Mucosa of stomach (tissue), 1 donor: ENCODE measurements around the gene MARCHF3.
"Not testable (repeated sequence)": the region's sequence is repeated elsewhere in the genome, so short reads cannot be mapped to it uniquely, and the experiment has no call there.

Source experiments
- H3K27me3 ChIP-seq: one replicate; pipeline ENCODE4 v1.7.0; 2013; ENCODE audit warnings: mild to moderate bottlenecking, low read length; ENCODE audit not compliant: control insufficient read depth, insufficient read depth
- H3K36me3 ChIP-seq: one replicate; pipeline ENCODE4 v1.7.0; 2013; ENCODE audit warnings: low read length; ENCODE audit not compliant: control insufficient read depth, insufficient read depth
- H3K4me1 ChIP-seq: one replicate; pipeline ENCODE4 v1.7.0; 2013; ENCODE audit warnings: mild to moderate bottlenecking, low read length; ENCODE audit not compliant: control insufficient read depth, insufficient read depth
- H3K4me3 ChIP-seq: one replicate; pipeline ENCODE4 v1.7.0; 2013; ENCODE audit warnings: low read length
- H3K9ac ChIP-seq: one replicate; pipeline ENCODE4 v1.7.0; 2013; ENCODE audit warnings: mild to moderate bottlenecking, low read length, moderate library complexity
- H3K9me3 ChIP-seq: one replicate; pipeline ENCODE4 v1.7.0; 2013; ENCODE audit warnings: mild to moderate bottlenecking, low read length, moderate library complexity; ENCODE audit not compliant: control insufficient read depth
- donor health status: Pancreatic carcinoma.

MARCHF3 gene

GRCh38 chr5:126852091-126852571 is 178.2 kb downstream of the MARCHF3 start:
- H3K4me1 ChIP-seq, result no peaks in the 10 kb centered on the region
- H3K27me3 ChIP-seq, result no peaks in the 10 kb centered on the region
- no peak overlapping the region for H3K9ac ChIP-seq
- no peaks in the 10 kb centered on the region for H3K9me3 ChIP-seq
- H3K36me3 ChIP-seq, result no peaks in the 10 kb centered on the region
- H3K4me3 ChIP-seq, result no peak overlapping the region

- H3K4me3 ChIP-seq, result no peak overlapping the region
- no peak overlapping the region for H3K9ac ChIP-seq
- no peaks in the 10 kb centered on the region for H3K27me3 ChIP-seq
- no peaks in the 10 kb centered on the region for H3K4me1 ChIP-seq
- H3K9me3 ChIP-seq, result no peaks in the 10 kb centered on the region
- H3K36me3 ChIP-seq, result no peaks in the 10 kb centered on the region
Observed at GRCh38 chr5:126851501-126852011, 178.8 kb downstream of the MARCHF3 start.

DNA sequence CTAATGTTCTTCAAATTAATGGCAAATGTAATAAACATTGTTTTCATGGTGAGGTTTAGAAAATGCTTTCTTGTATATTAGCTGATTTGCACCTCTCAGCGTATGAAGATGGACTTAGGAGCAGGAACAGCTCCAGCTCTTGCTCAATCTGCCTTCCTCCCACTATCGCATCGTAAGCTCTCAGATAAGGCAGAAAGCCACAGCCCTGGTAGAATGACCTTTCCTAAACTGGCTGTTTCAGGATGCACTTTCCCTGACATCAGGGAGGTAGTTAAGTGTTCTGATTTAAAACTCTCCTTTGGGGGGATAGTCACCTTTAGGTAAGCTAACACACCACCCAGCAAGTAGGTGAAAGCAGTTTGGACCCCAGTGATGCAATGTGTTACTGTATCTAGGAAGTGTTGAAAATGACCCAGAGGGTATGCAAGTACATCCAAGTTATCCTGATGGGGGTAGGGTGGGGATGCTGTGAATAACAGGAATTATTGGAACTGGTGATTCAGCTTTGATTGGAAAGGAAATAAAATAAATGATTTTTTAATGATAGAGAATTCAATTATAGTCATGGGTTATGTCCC is 181.2 kb downstream of the MARCHF3 start:
- H3K9ac ChIP-seq, result no peak overlapping the region
- no peaks in the 10 kb centered on the region for H3K4me1 ChIP-seq
- no peaks in the 10 kb centered on the region for H3K36me3 ChIP-seq
- no peaks in the 10 kb centered on the region for H3K9me3 ChIP-seq
- H3K4me3 ChIP-seq, result no peak overlapping the region
- no peaks in the 10 kb centered on the region for H3K27me3 ChIP-seq

DNA sequence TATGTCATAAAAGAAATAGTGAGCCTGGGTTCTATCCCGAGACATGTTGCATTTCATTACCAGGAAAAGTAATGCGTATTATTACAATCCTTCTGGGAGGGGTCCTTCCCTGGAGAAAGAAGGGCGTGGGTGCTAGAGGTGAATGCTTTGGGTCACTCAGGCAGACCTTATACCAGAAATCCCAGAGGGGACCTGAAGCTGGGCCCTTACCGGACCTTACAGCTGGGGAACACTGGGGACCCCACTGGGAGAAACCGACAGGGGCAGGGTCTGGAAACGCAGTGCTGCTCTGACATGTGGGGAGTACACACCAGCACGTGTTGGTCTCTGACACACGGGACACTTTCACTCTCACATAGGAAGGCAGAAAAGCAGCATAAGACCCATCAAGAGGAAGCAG is 182.1 kb downstream of the MARCHF3 start:
- Histone ChIP-seq H3K9ac (no peak overlapping the region), H3K36me3 (no peaks in the 10 kb centered on the region), H3K9me3 (no peaks in the 10 kb centered on the region), H3K4me1 (no peaks in the 10 kb centered on the region), H3K4me3 (no peak overlapping the region), H3K27me3 (no peaks in the 10 kb centered on the region)

DNA sequence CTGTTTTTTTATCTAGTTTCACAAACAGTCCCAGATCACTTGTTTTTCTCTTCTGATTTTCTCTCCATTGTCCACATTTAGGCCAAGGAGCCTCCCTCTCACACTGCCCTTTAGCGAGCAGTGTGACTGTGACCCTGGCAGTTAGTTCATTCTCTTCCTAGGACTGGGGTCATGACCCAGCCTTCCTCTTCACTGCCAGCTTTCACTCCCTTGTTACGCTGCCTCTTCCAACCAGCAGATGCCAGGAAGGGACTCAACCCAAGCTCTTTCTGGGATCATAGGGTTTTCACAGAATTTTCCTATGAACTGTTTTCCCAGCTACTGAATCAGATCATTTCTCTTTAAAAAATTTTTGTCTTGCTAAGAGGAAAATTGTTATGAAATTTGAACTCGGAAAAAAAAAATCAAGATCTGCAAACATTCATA is 182.5 kb downstream of the MARCHF3 start:
- H3K27me3 ChIP-seq, result no peaks in the 10 kb centered on the region
- no peaks in the 10 kb centered on the region for H3K9me3 ChIP-seq
- no peak overlapping the region for H3K4me3 ChIP-seq
- no peaks in the 10 kb centered on the region for H3K36me3 ChIP-seq
- H3K9ac ChIP-seq, result no peak overlapping the region
- no peaks in the 10 kb centered on the region for H3K4me1 ChIP-seq

DNA sequence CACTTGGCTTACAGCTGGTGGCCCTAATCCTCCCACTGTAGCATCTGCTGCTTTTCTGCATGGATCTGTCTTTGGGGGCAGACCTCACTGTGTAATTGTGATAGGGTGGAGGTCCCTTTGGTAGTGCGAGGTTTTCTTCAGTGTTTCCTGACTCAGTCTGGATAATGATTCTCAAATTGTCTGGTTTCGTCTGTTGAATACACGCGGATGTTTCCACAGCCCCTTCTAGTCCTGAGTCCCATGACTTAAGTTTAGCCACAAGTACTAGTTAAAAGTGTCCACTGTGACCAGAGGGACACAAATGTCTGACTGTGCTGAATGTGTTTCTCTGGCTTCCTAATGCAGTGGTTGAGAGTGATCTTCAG is 182.9 kb downstream of the MARCHF3 start:
- no peaks in the 10 kb centered on the region for H3K9me3 ChIP-seq
- no peaks in the 10 kb centered on the region for H3K4me1 ChIP-seq
- H3K4me3 ChIP-seq, result no peak overlapping the region
- H3K9ac ChIP-seq, result no peak overlapping the region
- H3K27me3 ChIP-seq, result no peaks in the 10 kb centered on the region
- H3K36me3 ChIP-seq, result no peaks in the 10 kb centered on the region

- H3K4me1 ChIP-seq, result no peaks in the 10 kb centered on the region
- H3K9ac ChIP-seq, result no peak overlapping the region
- no peaks in the 10 kb centered on the region for H3K27me3 ChIP-seq
- no peak overlapping the region for H3K4me3 ChIP-seq
- H3K36me3 ChIP-seq, result no peaks in the 10 kb centered on the region
- no peaks in the 10 kb centered on the region for H3K9me3 ChIP-seq
Observed at GRCh38 chr5:126846744-126847455, 183.5 kb downstream of the MARCHF3 start.

GRCh38 chr5:126846344-126846743 is 184.0 kb downstream of the MARCHF3 start:
- no peaks in the 10 kb centered on the region for H3K27me3 ChIP-seq
- no peaks in the 10 kb centered on the region for H3K9me3 ChIP-seq
- no peak overlapping the region for H3K4me3 ChIP-seq
- no peaks in the 10 kb centered on the region for H3K36me3 ChIP-seq
- H3K9ac ChIP-seq, result no peak overlapping the region
- no peaks in the 10 kb centered on the region for H3K4me1 ChIP-seq

DNA sequence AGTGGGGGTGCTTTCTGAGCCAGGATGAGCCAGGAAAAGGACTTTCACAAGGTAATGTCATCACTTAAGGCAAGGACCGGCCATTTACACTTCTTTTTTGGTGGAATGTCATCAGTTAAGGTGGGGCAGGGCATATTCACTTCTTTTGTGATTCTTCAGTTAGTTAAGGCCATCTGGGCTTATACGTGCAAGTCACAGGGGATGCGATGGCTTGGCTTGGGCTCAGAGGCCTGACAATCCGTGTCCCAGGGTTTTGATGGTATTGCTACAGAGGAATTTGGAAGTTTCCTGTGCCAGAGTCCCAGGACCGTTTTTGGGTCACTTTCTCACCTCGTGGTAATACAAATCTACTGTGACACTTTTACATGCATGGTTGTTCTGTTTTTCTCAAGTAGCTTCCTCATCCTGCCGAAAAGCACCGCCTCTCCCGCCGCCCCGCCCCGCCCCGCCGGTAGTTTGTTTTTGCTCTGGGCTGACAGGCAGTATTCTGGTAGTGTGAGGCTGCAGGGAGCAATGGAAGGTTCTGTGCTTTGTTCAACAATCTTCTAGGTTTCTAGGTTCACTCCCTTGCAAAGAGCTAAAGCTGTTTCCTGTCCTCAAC is 184.8 kb downstream of the MARCHF3 start:
- H3K4me3 ChIP-seq, H3K27me3 ChIP-seq, H3K9ac ChIP-seq, H3K4me1 ChIP-seq, H3K36me3 ChIP-seq, H3K9me3 ChIP-seq: not testable (repeated sequence)

DNA sequence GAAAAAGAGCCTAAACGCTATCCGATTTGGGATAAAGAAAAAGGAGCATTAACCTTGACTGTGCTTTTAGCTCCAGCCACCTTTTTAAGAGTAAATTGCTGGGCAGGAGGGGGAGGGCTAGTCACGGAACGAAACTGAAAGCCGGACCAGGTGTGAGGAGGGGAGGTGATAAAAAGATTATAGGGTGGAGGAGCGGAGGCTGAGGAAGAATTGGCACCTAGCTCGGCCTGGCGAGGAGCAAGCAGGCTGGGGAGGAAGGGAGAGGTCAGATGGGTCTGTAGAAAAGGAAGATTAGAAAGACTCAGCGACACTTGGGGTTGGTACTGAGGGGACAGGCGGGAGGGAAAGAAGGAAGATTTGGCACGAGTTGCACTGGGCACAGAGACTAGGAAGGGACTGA is 187.0 kb downstream of the MARCHF3 start:
- H3K9ac ChIP-seq, H3K36me3 ChIP-seq, H3K9me3 ChIP-seq, H3K4me1 ChIP-seq, H3K27me3 ChIP-seq, H3K4me3 ChIP-seq: not testable (repeated sequence)

DNA sequence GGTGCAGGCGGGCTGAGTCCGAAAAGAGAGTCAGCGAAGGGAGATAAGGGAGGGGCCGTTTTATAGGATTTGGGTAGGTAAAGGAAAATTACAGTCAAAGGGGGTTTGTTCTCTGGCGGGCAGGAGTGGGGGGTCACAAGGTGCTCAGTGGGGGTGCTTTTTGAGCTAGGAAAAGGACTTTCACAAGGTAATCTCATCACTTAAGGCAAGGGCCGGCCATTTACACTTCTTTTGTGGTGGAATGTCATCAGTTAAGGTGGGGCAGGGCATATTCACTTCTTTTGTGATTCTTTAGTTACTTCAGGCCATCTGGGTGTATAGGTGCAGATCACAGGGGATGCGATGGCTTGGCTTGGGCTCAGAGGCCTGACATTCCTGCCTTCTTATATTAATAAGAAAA is 191.0 kb downstream of the MARCHF3 start:
- H3K36me3 ChIP-seq, H3K4me3 ChIP-seq, H3K9me3 ChIP-seq, H3K27me3 ChIP-seq, H3K4me1 ChIP-seq, H3K9ac ChIP-seq: not testable (repeated sequence)

DNA sequence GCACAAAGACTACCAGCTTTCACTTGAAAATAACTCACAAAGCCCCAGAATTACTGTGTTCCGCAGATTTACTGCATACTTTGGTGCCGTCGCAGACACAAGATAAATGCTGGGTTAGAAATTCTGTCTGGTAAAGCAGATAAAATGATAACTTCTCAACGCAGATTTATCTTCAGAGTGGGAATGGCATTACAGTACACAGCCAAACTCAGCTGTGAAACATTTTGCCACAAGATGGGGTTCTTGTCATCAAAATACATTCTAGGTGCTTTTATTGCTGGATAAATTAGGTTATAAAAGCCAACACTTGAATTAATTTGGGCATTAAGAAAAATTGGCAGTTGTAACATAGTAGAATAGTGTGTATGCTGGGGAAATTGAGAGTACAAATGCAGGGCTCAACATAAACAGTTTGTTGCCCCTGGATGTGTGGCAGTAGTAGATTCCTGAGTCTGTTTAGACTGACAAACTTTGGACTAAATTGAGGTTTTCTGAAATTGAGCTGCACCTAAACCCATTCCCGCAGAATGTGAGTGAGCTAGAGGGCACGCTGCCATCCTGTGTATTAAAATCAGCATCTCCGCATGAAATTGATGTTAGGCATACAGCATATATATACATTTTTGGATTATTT is 192.3 kb downstream of the MARCHF3 start:
- no peaks in the 10 kb centered on the region for H3K27me3 ChIP-seq
- H3K9me3 ChIP-seq, result no peaks in the 10 kb centered on the region
- no peaks in the 10 kb centered on the region for H3K4me1 ChIP-seq
- H3K9ac ChIP-seq, result no peak overlapping the region
- H3K4me3 ChIP-seq, result no peak overlapping the region
- H3K36me3 ChIP-seq, result no peaks in the 10 kb centered on the region
